Stimulated activated CD8-positive, alpha-beta memory T cell treated with anti-CD3 and anti-CD28 coated beads, Interleukin-15, amount 100 ng/mL, for 1 hour (primary cell): ENCODE data around the gene GRID2.

Experiments
- DNase-seq: peaks from one replicate; pipeline ENCODE4 v3.0.0-alpha.2; 2020; ENCODE audit warnings: low read depth

Gene GRID2

DNA sequence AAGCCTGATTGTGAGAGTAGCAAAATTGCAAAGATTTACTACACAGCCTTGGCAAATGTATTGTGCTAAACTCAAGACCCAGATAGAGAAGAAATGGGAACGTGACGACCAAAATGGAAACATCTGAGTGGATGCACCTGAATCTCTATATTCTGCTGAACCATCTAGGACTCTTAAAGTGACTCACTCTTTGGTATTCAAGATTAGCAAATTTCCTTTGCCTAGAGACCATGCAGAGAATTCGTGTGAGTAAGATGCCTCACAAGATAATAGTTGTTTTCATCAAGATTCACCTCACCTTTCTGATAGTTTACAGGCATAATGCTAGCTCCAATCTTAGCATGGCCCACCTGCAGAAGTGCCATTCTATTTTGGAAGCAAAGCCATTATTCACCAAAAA, 1510.4 kb downstream of the GRID2 start:
- DNase-seq = no peak

DNA sequence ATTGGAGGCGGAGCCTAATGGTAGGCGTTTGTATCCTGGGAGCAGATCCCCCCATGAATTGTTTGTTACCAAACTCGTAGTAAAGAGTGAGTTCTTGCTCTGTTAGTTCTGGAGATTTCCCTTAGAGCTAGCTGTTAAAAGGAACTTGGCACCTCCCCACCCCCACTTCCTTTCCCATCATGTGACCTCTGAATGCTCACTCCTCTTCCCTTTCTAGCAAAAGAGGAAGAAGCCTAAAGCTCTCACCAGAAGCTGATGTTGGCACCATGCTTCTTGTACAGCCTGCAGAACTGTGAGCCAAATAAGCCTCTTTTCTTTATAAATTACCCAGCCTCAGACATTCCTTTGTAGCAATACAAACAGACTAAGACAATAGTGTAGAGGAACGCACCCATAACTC, 1511.0 kb downstream of the GRID2 start:
- no peak for DNase-seq
